NOMO-1 (cell line): Measurements from ENCODE around the gene GLUL.
"Not testable (repeated sequence)": the region's sequence is repeated elsewhere in the genome, so short reads cannot be mapped to it uniquely, and the experiment has no call there.

ENCODE experiments used
- DNase-seq, 2 experiments: peaks; one replicate each; lab custom pipeline; 2025; ENCODE audit not compliant: unreplicated experiment in 2 of 2; lab: John Stamatoyannopoulos, UW

Gene GLUL

DNA sequence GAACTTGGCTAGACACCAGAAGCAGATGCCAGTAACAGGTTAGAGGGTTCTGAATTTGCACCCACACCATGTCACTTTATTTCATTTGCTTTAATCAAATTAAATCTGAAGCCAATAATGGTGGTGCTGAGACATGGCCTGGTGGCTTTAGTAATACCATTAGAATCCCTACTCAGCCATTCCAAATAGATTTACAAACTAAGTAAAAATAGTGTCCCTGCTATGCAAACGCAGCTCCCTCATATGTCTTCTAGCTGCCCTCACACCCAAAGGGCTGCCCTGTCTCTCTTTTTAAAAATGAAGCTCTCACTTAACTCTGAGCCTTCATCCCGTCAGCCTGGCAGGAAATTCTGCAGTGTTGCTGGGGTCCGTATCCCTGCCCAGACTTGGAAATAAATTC is 21.1 kb downstream of the GLUL start:
- no peak for DNase-seq

DNA sequence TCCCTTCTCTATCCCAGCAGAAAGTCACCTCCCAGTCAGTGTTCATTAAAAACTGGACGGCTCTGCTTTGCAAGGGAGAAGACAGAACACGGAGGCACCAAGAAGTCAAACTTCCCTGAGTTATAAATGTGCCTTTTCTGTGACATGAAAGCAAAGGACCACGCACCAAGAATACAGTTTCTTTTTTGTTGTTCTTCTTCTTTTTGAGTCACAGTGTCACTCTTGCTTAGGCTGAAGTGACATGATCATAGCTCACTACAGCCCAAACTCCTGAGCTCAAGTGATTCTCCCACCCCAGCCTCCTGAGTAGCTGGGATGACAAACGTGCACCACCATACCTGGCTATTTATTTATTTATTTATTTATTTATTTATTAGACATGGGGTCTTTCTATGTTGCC is 22.7 kb downstream of the GLUL start:
- DNase-seq, result peak in 1 of 2 experiments; percentile 3

DNA sequence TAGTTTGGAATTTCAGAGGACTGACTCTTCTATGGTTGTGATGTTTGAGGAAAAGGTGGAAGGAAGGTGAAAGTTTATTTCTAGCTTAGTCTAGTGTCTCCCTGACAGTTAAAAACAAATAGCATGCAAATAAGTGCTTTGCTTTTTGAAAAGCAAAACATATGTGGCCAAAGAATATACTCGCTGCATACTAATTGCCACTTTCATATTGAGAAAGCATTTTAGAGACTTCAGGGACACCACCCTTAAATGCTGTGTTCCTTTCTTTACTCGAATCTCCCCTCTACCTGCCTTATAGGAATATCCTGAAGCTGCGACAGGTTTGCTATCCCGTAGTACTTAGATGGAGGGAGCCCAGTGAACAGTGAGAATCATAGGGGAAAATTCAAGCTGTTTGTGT is 23.2 kb downstream of the GLUL start:
- DNase-seq, result no peak

DNA sequence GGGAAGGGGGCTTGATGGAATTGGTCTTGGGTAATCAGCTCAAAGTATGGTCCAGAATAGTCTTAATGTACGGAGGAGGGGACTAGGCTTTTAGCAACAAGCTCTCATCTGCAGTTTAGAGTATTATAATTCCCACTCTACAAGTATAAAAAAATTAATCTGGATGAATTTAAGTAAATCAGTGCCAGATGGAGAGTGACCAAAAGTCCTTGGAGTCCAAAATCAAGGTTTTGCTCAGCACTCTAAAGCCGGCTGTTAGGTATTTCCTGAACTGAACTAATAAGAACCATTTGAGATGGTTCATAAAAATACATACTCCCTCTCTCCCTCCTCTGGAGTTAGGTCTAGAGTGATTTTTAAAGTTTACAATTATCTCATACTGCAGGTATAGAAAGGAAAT is 23.7 kb downstream of the GLUL start:
- DNase-seq, result no peak

DNA sequence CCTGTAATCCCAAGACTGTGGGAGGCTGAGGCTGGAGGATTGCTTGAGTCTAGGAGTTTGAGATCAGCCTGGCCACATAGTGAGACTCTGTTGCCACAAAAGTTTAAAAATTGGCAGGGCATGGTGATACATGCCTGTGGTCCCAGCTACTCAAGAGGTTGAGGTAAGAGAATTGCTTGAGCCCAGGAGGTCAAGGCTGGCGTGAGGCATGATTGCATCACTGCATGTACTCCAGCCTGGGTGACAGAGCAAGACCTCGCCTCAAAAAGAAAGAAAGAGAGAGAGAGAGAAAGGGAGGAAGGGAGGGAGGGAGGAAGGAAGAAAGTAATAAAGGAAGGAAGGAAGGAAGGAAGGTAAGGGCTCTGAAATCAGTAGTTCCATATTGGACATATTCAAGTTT is 25.0 kb downstream of the GLUL start:
- no peak for DNase-seq

DNA sequence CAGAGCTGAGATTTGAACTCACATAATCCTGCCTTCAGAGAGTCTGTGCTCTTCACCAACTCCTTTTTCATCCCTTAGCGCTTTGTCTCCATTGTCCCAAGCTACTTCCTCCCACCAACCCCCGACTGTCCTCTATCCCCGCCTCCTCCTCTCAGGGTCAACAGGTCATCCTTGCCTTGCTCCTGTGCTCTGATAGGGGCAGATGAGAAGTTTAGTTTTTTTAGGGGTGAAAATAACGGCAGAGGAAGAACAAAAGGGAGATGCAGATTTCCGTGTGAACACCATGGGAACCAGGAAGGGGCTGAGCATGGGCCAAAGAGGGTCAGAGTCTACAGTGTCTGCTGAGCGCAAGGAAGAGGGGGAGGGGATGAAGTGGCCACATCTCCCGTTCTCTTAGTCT is 31.9 kb downstream of the GLUL start:
- DNase-seq, result no peak

DNA sequence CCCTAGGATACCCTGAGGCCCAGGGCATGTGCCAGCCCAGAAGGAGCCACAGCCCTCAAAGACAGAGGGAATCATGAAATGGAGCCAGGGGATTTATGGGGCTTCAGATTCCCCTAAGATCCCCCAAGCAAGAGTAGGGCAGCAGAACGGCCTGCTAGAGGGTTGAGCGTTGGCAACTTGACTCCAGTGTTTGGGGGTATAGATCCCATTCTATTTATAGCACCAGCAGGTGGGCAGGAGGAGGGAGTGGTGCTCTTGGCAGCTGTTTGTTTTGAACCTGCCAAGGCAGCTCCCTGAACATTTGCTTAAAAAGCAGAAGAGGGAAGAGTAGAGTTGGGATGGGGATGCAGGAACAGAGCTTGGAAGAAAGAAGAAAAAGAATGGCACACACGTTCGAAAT is 33.7 kb downstream of the GLUL start:
- no peak for DNase-seq

DNA sequence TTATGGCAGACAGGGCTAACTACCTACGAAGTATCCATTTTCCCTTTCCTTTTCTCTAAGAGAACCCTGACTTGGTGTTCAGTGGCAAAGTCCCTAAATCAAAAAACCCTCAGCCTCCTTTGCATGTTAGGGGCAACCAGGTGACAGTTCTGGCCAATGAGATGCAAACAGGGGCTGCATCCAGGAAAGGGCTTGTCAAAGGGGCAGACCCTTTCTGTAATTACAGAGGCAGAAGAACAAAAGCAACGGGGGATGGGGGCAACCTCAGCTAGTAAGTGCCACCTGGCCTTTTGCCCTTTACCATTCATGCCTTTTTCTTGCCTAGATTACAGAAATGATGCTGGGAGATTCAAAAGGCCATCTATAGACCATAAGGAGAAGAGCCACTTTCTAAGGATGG is 34.4 kb downstream of the GLUL start:
- DNase-seq, result no peak

DNA sequence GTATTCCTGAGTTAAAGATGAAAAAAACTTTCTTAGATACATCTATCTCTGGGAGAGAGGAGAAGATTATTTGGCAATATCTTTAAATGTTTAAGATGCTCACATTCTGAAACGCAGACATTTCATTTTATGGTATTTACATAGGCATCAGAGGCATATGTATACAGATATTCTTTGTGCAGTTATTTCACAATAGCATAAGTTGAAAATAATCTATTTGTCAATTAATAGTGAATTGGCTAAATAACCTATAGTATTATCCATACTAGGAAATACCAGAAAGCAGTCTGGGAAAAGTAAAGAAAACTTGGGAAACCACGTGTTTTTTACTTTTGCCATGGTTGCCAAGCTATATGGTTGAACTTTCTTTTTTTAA is 35.9 kb downstream of the GLUL start:
- no peak for DNase-seq

DNA sequence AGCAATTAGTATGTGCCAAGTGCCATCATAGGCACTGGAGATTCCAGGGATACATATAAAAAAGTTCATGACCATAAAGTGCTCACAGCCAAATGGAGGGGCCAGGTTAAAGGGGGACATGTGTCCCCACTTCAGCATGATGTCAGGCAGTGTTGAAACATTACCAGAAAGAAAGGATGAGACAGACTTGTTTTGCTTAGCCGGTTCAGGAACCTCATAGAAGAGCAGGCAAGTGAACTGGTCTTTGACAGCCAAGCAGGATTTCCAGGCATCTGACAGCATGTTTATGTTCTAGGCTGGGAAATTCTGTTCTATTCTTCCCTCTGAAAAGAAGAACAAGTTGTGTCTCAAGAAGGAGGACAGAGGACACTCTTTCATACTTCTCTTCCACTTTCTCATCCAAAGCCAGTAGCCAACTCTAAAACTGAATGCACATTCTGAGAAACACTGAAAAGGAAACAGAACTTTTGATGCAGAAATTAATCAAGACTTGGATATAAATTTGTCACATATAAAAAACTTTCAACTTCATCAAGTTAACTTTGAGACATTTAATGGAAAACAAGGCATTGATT is 39.7 kb downstream of the GLUL start:
- DNase-seq, result no peak

DNA sequence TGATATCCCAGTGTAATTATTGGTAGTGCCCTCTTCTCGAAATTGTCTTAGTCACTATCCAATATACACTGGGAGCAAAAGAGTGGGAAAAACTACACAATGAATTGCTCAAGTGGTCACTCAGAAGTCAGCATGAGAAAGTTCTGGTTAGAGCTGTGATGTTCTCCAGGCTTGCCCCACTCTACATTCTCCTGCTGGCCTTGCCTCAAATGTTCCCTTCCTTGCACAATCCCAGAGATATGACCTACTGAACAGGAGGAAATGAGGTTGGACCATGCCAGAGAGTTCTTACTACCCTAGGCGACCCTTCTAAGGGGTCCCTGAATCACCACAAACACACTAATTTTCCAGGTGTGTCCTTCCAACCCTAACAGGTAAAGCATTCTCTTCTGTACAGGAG is 40.8 kb downstream of the GLUL start:
- DNase-seq, result no peak

DNA sequence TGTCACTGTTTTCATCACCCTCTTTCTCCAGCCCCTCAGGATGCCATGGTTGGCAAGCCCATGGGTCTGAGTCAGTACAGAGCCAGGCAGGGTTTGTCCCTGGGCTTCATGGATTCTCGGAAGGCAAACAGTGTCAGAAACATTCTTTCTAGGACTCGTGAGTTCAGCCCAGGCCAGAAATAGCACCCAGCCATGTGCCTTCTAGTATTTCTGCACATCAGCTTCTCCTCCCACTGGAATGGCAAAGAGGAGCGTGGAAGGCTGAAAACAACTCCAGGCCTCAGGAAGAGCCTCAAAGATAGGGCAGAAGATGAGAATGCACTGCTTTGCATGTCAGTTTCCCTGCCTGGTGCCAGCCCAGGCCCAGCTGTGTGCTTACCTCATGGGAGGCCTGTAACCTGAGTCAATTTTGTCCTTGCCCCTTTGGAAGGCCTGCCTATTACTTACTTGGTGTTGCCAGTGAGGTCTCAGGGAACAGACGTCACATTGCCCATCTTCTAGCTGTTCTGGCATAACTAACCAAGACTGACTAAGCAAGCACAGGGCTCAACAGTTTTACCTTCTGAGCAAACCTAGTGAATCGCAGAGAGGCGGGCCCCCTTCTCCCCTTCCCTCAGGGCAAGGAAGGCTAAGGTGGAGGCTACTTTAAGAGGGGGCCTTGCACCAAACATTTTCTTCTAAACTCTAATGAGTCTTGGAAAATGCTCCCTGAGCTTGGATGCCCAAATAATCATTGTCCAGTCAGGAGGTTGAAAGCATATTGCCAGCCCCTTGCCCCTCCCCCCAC is 42.4 kb downstream of the GLUL start:
- no peak for DNase-seq

DNA sequence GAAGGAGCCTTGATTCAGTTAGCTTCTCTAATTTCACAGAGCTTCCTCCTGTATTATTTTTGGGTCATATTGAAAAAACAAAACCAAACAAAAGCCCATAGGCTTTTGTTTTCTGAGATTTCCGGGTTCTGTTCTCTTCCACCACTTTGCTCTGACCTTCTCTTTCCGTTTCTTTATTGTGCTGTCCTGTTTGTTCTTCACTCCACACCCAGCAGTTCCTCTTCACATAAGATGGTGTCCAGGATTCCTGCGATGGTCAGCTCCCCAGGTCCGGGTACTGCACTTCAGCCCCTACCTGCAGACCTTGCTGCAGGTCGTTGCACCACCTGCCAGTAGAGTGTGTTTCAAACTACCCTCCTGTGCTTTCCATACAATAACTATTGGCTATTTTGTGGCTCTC is 44.6 kb downstream of the GLUL start:
- no peak for DNase-seq

DNA sequence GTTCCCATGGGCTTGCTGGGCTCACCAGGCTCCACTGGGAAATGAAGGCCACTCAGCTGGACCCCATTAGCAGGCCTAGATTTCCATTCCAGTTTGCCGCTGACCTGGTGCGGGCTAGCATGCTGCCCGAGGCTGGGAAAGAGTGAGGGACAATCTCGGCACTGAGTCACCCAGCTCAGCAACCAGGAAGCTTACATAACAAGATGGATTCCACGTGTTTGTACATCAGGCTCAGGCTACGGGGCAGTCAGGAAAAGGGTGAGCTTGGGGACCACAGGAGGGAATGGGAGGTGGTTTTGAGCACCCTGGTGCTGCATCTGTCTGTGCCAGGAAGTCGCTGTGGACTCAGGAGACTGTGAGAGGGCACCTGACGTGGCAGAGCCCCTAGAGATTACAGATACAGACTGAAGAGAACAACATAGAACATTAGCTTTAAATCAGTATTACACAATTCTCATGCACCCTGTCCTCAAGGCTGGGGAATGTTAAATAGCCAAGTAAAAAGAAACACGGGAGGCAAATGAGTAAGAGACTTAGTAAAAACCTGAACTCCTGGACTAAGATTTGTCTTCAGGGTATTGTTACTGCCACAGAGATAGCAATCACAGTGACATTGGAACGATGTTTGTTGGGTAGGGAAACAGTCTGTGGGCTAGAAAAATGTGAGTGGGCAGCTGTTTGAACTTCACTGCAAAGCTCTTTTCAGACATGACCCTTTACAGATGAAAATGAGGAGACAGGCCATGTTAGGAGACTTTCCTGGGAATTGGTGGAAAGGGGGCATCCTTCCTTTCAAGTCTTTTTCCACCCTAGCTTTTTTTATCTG is 51.1 kb downstream of the GLUL start:
- DNase-seq, result no peak

DNA sequence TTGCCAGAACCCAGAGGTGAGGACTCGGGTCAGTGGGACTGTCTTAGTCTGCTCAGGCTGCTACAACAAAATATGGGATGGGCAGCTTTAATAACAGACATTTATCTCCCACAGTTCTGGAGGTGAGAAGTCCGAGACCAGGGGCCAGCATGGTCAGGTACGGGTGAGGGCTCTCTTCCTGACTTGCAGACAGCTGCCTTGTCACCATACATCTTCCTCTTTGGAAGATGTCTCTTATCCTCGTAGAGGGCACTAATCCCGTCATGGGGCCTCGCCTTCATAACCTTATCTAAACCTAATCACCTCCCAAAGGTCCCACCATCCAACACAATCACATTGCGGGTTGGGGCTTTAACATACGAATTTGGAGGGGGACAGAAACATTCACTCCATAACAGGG is 51.9 kb downstream of the GLUL start:
- no peak for DNase-seq

DNA sequence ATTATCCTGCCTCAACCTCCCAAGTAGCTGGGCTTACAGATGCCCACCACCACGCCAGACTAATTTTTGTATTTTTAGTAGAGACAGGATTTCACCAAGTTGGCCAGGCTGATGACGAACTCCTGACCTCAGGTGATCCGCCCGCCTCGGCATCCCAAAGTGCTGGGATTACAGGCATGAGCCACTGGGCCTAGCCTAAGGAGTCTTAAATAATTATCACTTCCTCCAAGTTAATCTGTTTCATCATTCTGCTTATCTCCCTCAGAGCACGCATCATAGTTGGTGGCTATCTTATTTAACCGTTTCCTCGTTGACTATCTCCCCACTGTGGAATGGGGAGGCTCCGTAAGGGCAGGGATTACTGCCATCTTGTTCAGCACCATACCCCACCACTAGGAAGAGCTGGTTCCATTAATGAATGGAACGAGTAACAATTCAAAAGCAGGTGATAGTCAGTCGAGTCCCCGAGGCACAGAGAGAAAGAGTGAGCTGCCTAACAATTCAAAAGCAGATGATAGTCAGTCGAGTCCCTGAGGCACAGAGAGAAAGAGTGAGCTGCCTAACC is 52.7 kb downstream of the GLUL start:
- no peak for DNase-seq

DNA sequence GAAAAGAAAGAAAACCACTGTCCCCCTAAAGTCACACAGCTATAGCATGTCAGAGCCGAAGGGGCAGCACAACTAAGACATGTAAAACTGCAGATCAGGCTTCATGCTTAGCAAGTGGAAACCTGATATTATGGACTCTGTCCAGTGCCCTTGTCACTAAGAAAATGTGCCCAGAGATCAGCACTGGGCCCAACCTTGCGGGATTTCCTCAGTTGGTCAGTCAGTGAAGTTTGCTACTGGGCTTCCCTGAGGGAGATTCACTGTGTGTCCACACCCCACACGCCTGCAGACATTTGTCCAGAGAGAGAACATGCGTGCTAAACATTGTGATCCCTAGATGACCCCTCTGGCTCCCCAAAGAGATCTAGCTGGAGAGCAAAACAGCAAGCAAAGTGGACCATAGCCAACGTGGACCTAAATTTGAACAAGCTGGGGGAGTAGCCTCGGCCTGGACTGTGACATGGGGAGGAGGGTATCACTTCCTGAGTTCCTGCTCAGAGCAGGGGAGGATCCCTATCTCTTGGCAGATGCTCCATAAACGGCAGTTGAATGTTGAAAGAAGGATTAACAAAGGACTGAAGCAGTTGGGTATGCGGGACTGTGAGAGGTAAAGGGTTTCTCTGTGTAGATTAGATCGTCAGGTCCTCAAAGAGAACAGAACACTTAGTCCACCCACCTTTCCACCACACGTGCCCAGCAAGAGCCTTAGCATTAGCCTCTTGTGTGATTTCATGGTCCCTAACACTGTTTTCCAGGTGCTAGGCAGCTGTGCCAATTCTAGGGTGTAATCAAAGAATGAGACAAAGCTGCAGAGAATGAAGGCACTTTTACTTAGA is 53.6 kb downstream of the GLUL start:
- DNase-seq, result no peak

DNA sequence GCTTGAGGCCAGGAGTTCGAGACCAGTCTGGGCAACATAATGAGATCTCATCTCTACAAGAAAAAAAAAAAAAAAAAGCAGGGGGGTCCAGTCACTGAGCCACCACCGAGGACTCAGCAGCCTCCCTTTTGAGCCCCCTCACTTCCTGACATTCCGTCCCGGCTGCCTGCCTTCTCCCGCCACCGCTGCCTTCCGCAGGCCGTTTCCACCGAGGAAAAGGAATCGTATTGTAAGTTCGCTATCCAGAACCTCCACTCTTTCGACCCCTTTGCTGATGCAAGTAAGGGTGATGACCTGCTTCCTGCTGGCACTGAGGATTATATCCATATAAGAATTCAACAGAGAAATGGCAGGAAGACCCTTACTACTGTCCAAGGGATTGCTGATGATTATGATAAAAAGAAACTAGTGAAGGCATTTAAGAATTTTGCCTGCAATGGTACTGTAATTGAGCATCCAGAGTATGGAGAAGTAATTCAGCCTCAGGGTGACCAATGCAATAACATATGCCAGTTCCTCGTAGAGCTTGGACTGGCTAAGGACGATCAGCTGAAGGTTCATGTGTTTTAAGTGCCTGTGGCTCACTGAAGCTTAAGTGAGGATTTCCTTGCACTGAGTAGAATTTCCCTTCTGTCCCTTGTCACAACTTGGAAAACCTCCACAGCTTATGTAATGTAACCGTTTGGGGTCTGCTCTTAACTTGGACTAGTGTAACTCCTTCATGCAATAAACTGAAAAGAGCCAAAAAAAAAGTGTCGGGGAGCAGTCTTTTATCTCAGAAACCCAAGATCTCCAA is 55.6 kb downstream of the GLUL start:
- no peak for DNase-seq

DNA sequence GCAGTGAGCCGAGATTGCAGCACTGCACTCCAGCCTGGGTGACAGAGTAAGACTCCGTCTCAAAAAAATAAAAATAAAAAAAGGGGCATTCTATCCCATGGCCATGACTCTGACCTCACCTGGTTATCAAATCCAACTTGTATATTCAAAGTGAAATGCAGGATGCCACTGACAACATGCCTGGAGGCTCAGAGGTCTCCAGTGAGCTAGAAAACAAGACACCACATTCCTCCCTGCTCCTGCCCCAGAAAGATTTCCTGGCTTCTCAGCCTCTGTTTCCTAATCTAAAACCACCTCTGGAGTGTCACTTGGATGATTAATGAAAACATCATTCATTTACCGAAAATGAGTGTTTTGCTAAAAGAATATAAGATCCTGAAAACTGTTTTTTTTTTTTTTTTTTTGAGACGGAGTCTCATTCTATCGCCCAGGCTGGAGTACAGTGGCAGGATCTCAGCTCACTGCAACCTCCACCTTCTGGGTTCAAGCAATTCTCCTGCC is 58.5 kb downstream of the GLUL start:
- DNase-seq, result not testable (repeated sequence)
